ENCODE results near the gene C3.

Gene C3

GRCh38 chr19:6730941-6731670, 10.7 kb upstream of the C3 start:
- no peak for DNase-seq (ENCODE audit: low read depth in 2 of 2)

GRCh38 chr19:6730153-6730804, 9.8 kb upstream of the C3 start:
- no peak for DNase-seq (ENCODE audit: low read depth in 2 of 2)

- no peak for DNase-seq (ENCODE audit: low read depth in 2 of 2)
These were observed 9.2 kb upstream of the C3 start for GRCh38 chr19:6729573-6730152.

DNA sequence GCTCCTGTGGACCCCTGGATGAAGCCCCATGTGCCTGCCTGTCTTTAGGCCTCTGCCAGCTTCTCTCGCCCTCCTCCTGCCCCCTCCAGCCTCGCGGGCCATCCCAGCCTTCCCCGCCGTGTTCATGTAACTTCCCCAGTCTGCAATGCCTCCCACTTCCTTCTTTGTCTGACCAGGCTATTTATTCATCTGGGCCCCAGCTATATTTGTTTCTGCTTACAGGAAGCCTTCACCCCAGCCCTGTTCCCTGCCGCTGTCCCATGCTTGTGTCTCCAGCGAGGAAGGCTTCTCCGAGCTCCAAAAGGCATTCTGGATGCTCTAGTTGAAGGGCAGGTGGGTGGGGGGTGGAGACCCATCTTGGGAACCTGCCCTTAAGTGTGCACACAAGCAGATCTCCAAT, 7.9 kb upstream of the C3 start:
- DNase-seq (ENCODE audit: low read depth in 2 of 2), result no peak

GRCh38 chr19:6725513-6726231, 5.2 kb upstream of the C3 start:
- no peak for DNase-seq (ENCODE audit: low read depth in 2 of 2)

DNA sequence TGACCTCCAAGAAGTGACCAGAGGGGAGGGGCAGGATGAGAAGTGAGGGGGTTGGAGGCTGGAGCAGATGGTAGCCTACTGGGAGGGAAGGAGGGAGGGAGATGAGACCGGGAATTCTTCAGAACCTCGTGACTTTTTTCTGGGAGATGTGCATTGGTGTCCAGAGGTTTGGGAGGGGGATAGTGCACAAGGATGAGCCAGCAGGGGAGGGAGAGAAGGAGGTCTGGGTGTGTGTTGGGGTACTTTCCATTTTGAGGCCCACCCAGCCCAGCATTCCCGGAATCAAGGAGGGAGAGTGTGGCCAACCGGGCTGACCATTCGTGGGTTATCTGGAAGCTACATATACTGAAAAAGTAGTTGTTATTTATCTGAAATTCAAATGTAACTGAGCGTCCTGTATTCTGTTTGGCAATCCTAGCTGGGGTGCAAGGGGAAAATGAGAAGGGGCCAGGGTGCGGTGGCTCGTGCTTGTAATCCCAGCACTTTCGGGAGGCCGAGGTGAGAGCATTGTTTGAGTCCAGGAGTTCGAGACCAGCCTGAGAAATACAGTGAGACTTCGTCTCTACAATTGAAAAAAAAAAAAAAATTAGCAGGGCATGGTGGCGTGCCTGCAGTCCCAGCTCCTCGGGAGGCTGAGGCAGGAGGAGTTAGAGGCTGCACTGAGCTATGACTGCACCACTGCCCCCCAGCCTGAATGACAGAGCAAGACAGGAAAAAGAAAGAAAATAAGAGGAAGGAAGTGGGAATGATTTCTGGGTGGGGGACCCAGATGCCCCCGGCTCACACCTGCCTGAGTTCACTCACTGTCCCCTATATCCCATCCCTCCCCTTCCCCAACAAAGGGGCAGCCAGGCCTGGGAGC, 4.4 kb upstream of the C3 start:
- DNase-seq (ENCODE audit: low read depth in 2 of 2), result no peak

DNA sequence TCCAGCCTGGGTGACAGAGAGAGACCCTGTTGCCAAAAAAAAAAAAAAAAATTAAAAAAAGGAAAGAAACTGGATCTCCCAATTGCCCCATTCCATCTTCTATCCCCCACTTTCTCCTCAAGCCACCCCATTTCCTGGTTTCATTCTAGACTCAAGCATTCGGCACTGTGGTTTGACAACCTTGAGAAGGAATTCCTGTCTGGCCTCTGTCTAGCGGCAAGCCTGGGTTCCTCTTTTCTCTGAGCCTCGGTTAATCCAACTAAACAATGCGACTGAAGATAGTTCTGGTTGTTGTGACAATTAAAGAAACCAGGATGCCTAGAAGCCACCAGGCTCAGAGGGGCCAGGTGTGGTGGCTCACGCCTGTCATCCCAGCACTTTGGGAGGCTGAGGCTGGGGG, 3.3 kb upstream of the C3 start:
- DNase-seq (ENCODE audit: low read depth in 2 of 2), result no peak

DNA sequence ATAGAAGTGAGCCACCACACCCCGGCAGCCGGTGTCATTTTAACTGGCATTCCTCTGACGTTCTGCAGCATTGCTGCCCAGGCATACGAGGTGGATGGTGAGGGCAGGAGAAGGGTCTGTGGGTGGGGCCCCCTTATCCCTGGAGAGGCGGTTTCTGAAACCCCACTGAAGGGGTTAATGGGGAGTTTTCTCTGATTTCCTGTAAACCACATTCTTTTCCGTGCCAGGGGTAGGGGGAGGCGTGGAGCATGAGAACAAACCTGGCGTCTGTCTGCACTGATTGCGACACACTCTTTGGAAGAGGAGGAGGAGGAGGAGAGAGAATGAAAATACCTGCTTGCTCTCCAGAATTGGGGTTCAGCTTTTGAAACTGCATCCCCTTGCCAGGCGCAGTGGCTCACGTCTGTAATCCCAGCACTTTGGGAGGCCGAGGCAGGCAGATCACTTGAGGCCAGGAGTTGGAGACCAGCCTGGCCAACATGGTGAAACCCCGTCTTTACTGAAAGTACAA, 2.7 kb upstream of the C3 start:
- no peak for DNase-seq (ENCODE audit: low read depth in 2 of 2)

GRCh38 chr19:6721773-6722172, 1.3 kb upstream of the C3 start:
- DNase-seq (ENCODE audit: low read depth in 2 of 2), result no peak

GRCh38 chr19:6721138-6721474, 656 bp upstream of the C3 start:
- no peak for DNase-seq (ENCODE audit: low read depth in 2 of 2)

GRCh38 chr19:6719992-6720368, 470 bp downstream of the C3 start:
- no peak for DNase-seq (ENCODE audit: low read depth in 2 of 2)

GRCh38 chr19:6719540-6719861, 949 bp downstream of the C3 start:
- no peak for DNase-seq (ENCODE audit: low read depth in 2 of 2)

DNA sequence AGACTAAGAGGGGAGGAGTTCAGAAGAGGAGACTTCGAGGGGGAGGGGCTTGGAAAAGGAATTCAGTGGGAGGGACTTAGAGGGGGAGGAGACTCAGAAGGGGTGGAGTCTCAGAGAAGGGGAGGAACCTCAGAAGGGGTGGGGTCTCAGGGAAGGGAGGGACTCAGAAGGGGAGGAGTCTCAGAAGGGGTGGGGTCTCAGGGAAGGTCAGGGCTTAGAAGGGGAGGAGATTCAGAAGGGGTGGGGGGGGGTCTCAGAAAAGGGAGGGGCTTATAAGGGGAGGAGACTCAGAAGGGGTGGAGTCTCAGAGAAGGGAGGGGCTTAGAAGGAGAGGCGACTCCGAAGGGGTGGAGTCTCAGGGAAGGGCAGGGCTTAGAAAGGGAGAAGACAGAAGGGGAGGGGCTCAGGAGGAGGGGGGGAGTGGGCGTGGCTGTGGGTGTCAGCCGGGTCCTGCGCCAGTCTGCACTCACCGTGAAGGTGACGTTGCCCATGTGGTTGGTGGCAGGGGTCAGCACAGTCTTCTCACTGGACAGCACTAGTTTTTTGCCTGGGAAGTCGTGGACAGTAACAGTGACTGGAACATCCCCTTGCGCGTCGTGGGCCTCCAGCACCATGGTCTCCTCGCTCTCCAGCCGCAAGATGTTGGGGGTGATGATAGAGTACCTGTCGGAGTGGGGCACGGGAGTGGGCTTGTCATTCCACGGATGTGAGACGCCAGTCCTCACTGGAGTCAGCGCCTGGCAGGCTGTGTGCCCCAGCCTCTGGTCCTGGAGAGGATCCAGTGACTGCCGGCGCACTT, 1.5 kb downstream of the C3 start:
- DNase-seq (ENCODE audit: low read depth in 2 of 2), result no peak

- no peak for DNase-seq (ENCODE audit: low read depth in 2 of 2)
These were observed 2.2 kb downstream of the C3 start for GRCh38 chr19:6718111-6718740.

GRCh38 chr19:6717441-6717971, 2.9 kb downstream of the C3 start:
- DNase-seq (ENCODE audit: low read depth in 2 of 2), result no peak

DNA sequence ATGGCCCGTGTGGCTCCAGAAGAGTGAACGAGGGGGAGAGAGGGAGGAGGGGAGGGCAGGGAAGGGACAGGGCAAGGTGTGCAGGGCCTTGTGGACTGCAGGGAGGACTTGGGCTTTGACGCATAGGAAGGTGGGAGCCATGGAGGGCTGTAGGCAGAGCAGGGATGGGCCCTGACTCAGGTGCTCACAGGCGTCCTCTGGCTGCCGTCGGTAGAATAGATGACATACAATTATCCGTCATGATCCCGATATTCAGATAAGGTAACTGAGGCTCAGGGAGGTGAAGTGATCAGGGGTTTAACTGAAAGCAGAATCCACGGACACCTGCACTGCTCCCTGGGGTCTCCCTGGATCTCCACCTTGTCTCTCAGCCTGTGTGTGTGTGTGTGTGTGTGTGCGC, 3.4 kb downstream of the C3 start:
- DNase-seq (ENCODE audit: low read depth in 2 of 2), result no peak

GRCh38 chr19:6716610-6716970, 3.9 kb downstream of the C3 start:
- no peak for DNase-seq (ENCODE audit: low read depth in 2 of 2)

GRCh38 chr19:6714749-6715555, 5.5 kb downstream of the C3 start:
- no peak for DNase-seq (ENCODE audit: low read depth in 2 of 2)
